Activated CD4-positive, alpha-beta T cell treated with anti-CD3 and anti-CD28 coated beads, Interleukin-2, amount 50 U/mL, for 48 hours (primary cell): ENCODE results near the gene SLC25A11.

ENCODE experiments used
- DNase-seq, 2 experiments: peaks; one replicate each; pipeline ENCODE4 v3.0.0-alpha.2; 2020

The SLC25A11 gene

DNA sequence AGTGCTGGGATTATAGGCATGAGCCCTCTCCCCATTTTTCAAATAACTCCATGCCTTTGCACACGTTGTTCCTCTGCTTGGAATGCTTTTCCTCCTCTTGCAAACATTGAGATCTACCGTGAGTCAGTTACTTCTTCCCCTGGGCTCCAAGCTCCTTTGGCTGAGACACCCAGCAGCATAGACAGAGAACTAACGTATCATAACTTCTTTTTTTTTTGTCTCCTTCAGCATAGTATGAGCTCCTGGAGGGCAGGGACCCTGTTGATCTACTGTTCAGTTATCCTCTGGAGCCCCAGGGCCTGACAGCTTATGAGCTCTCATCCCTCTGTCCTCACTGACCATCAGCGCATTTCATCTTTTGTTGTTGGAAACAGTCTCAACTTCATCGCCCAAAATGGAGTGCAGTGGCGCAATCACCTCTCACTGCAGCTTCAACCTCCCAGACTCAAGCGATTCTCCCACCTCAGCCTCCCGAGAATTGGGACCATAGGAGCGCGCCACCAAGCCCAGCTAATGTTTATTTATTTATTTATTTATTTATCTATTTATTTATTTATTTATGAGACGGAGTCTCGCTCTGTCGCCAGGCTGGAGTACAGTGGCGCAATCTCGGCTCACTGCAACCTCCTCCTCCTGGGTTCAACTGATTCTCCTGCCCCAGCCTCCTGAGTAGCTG lies 25.6 kb upstream of the SLC25A11 start:
- DNase-seq = no peak

- DNase-seq = no peak
These were observed 20.6 kb upstream of the SLC25A11 start for GRCh38 chr17:4960279-4960922.

- DNase-seq = no peak
These were observed 19.6 kb upstream of the SLC25A11 start for GRCh38 chr17:4959261-4959965.

DNA sequence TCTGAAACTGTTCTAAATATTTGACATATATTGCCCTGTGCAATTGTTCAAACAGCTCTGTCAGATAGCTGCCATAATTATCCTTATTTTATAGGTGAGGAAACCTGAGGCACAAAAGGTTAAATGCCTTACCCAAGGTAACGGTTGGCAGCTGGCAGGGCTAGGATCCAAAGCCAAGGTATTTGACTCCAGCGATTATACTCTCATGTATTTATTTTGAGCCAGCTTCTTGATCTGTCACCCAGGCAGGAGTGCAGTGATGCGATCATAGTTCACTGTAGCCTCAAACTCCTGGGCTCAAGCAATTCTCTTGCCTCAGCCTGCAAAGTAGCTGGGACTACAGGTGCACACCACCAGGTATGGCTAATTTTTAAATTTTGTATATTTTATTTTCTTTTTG lies 18.3 kb upstream of the SLC25A11 start:
- DNase-seq = no peak

DNA sequence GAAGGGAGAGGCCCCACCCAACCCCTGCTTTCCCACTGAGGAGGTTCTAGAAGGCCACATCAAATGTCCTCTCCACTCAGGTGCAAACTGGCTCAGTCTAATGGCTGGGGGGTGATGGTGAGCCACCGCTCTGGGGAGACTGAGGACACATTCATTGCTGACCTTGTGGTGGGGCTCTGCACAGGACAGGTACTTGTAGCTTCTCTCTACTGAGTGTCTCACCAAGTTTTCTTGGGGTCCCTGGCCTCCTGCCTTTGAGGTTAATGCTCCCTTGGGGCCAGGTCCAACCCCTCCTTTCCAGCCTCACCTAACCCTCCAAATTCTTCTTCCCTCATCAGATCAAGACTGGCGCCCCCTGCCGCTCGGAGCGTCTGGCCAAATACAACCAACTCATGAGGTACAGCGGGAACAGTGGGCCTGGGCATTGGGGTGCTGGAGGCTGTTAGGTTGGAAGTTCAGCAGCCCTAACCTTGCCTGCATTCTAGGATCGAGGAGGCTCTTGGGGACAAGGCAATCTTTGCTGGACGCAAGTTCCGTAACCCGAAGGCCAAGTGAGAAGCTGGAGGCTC lies 16.7 kb upstream of the SLC25A11 start:
- peak; percentile 64 to 72 for DNase-seq

DNA sequence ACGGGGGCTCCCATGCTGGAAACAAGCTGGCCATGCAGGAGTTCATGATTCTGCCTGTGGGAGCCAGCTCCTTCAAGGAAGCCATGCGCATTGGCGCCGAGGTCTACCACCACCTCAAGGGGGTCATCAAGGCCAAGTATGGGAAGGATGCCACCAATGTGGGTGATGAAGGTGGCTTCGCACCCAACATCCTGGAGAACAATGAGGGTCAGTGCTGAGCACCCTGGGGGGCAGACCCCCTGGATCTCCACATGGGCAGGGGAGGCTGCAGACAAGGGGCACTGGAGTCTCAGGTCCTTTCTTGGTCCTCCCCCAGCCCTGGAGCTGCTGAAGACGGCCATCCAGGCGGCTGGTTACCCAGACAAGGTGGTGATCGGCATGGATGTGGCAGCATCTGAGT lies 15.2 kb upstream of the SLC25A11 start:
- no peak for DNase-seq

- DNase-seq = no peak
These were observed 13.7 kb upstream of the SLC25A11 start for GRCh38 chr17:4953451-4953961.

GRCh38 chr17:4951486-4951885 lies 11.6 kb upstream of the SLC25A11 start:
- no peak for DNase-seq

DNA sequence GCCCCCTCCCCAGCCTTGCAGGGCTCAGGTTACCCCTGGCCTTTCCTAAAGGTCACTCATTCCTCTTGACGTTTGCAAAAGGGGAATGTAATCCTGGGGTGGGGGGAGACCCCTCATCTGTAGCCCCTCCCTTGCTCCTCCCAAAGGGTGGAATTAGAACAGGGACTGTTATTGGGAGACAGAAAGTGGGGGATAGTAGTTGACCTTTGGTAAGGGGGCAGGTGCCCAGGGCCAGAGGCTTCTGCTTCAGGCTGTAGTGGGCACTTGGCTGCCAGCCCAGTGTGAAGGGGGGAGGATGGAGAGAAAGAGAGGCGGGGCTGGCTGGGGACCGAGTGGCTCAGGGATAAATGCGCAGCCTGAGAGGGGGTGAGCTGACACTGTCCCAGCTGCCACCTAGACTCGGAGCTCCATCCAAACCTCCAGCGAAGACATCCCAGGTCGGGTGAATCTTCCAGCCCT lies 10.9 kb upstream of the SLC25A11 start, which contains the start of gene ENO3:
Gene ENO3 (plus strand): TSS at position 374 of the 459 bp plus-strand sequence. CDS start 711 bp downstream, outside the sequence.
- no peak for DNase-seq

- DNase-seq = peak; percentile 51 to 62
These were observed 10.4 kb upstream of the SLC25A11 start for GRCh38 chr17:4950075-4950745.

- peak; percentile 81 to 83 for DNase-seq
These were observed 9.7 kb upstream of the SLC25A11 start for GRCh38 chr17:4949321-4950074.

GRCh38 chr17:4948931-4949320 lies 9.1 kb upstream of the SLC25A11 start:
- DNase-seq = peak; percentile 74 to 81

DNA sequence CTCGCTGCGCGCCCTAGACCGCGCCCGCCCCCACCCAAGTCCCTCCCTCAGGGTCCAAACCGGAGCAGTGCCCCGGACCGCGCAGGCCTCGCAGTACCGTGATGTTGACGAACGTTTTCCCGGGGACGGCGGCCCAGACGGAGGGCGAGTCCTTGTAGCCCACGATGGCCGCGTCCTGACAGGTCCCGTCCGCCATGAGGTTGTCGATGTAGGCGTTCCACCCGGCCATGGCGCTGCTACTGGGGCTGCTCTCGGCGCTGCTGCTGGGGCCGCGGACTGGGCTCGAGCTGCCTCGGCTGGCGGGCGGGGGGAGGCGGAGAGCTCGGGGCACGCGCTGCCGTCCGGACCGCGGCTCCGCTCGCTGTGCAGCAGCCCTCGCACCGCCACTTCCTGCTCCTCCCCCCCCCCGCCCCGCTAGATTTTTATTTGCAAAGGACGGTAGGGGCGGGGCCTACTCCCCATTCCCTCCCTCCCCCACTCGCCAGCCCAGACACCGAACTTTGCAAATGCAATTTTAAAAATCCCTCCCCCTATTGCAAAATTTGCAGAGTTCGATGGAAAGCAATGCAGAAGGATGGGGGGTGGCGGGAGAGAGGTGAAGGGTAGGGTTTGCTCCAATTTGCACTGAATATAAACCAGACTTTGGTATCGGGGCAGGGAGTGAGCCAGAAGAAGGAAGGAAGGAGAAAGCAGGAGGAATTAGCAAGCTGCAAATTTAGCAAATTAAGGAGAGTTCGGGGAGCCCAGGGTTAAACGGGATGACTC lies 8.5 kb upstream of the SLC25A11 start, which contains the start of gene PFN1:
Gene PFN1 (minus strand): TSS at position 365 of the 765 bp plus-strand sequence. CDS start 136 bp downstream, at position 229.
- peak; percentile 92 to 93 for DNase-seq

DNA sequence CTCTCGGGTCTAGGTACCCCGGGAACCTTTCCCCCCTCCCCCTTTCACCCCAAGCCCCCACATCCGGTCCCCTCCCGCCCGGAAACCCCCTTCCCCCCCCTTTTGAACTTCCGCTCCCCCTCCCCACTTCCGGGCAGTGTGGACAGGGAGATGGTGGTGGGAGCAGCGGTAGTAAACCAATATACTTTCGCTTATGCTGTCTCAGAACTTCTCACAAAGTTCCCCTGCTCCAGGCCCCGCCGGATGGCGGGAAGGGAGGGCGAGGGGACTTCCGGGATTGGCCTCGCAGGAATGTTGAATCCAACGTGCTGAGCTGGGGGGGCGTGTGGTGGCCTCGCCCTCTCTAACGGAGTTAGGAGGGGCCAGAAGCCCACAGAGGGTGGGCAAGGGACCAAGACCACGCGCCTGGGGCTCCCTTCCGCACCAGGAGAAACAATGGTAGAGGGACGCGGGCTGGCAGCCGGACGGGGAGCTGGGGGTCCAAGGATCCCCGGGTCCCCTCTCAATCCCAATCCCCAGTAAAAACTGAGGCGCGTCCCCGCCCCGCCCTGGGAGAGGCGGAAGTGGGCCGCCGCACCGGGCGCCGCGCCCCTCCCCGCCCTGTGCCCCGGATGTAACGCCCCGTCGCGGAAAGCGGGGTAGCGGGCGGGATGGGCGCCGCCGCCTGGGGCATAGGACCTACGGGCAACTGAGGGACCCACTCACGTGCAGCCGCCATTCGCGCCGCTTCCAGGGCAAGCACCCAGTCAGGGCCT lies 7.7 kb upstream of the SLC25A11 start:
- peak; percentile 74 to 79 for DNase-seq

- no peak for DNase-seq
These were observed 7.2 kb upstream of the SLC25A11 start for GRCh38 chr17:4947010-4947410.

DNA sequence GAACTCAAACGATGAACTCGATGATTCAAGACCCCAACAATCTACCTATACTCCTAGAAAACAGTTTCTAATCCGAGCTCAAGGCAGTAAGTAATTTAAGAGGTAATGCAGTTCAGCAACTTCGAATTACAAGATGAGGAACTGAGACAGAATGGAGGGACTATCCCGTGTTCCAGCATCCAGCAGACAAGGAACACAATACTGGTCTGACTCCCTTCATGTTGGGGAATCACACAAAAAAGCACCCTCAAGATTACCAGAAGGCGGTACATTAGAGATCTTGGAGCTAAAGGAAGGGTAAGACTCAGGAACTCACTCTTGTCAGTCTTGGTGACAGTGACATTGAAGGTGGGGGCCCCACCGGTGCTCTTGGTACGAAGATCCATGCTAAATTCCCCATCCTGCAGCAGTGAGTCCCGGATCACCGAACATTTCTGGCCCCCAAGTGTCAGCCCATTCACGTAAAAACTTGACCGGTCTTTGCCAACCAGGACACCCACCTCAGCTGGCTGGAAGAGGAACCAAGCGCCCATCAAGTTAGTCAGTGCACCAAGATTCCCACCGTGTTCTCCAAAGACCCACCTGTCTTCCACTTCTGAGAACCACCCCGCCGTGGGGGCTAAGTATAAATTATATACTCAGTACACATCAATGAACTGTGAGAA lies 6.6 kb upstream of the SLC25A11 start:
- DNase-seq = peak in 1 of 2 experiments; percentile 24

DNA sequence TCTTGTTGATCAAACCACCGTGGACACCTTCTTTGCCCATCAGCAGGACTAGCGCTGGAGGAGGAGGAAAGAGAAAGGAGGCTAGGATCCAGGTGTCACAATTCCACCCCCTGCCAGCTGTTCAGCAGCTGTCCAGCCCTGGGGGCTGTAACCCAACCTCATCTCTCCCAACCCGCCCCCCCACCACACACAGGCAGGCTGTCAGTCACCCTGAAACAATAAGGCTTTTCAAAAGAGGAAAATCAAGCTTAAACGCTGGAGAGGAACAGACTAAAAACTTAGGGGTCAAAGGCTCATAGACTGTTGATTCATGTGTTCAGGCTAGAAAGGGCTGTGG lies 6.1 kb upstream of the SLC25A11 start:
- DNase-seq = peak in 1 of 2 experiments; percentile 24

GRCh38 chr17:4945176-4945943 lies 5.5 kb upstream of the SLC25A11 start:
- DNase-seq = peak; percentile 90 to 93
